Measurements from ENCODE around the gene SLC4A8. TPM values are rescaled to one million over a fixed set of nuclear protein-coding genes. Genes with fewer than 3 reads are reported as not detected.

The SLC4A8 gene
- total and polyA plus RNA-seq, 12 donors, result 3.0 to 27.0 (median 11.6) TPM

DNA sequence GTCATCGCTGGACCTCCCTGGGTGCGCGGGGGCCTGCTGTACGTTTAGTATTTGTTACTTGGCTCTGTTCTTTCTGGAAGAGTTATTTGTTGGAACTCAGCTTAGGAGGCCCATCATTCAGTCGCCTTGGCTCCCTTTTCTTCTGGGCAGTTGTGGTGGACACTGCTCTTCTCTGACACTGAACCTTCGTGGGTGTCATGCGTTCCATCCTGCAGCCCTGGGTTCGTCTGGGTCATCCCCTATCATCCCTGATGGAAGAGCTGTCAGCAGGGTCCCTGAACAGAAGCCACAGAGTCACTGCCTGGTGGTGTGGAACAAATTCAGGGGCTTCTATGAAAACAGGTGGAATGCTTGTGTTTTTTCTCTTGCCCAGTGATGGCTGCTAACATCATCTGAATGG lies 113.5 kb downstream of the SLC4A8 start:
- H3K27me3 ChIP-seq, result no peaks in the 10 kb centered on the region
- no peaks in the 10 kb centered on the region for H3K9me3 ChIP-seq (replicated peaks in 1 of 3)
- DNase-seq, result no peak

DNA sequence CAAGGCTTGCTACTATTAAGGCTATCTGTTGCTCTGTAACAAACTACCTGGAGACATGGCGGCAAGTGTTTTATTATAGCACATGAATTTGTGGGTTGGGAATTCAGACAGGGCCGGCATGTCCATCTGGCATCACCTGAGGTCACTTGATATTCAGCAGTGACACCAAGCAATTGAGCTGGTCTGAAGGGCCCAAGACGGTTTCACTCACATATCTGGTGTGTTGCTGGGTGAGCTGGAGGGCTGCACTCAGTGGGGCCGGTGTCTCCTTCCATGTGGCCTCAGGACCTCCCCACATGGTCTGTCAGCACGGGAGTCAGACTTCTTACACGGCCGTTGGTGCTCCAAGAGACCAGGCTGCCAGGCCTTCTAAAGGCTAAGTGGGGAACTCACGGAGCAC lies 114.0 kb downstream of the SLC4A8 start:
- H3K27ac ChIP-seq, result no peak overlapping the region
- no peak for TF ChIP-seq POLR2A (IDR thresholded peaks at IDR 0.05)
- TF ChIP-seq, protein P1, sequence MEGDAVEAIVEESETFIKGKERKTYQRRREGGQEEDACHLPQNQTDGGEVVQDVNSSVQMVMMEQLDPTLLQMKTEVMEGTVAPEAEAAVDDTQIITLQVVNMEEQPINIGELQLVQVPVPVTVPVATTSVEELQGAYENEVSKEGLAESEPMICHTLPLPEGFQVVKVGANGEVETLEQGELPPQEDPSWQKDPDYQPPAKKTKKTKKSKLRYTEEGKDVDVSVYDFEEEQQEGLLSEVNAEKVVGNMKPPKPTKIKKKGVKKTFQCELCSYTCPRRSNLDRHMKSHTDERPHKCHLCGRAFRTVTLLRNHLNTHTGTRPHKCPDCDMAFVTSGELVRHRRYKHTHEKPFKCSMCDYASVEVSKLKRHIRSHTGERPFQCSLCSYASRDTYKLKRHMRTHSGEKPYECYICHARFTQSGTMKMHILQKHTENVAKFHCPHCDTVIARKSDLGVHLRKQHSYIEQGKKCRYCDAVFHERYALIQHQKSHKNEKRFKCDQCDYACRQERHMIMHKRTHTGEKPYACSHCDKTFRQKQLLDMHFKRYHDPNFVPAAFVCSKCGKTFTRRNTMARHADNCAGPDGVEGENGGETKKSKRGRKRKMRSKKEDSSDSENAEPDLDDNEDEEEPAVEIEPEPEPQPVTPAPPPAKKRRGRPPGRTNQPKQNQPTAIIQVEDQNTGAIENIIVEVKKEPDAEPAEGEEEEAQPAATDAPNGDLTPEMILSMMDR (IDR thresholded peaks at IDR 0.05), result no peak
- 75 to 86% (median 82%) methylated on average over 7 to 8 of the region's 8 CpGs for WGBS, 4 donors
- no peak for DNase-seq
- H3K27me3 ChIP-seq, result no peaks in the 10 kb centered on the region
- no peaks in the 10 kb centered on the region for H3K9me3 ChIP-seq (replicated peaks in 1 of 3)
- no peak overlapping the region for H3K4me3 ChIP-seq
- no peaks in the 10 kb centered on the region for H3K4me1 ChIP-seq (replicated peaks in 1 of 2)
- no peaks in the 10 kb centered on the region for H3K36me3 ChIP-seq (replicated peaks in 1 of 2)
- intact Hi-C loops (cut with DNase I), result no loop called here

More for the DNA sequence above, 113.5 kb downstream of the SLC4A8 start:
- H3K27ac ChIP-seq, result no peak overlapping the region
- H3K4me1 ChIP-seq (replicated peaks in 1 of 2), result no peaks in the 10 kb centered on the region
- 72 to 89% (median 85%) methylated on average over 8 of the region's 8 CpGs for WGBS, 4 donors
- TF ChIP-seq POLR2A (IDR thresholded peaks at IDR 0.05), result no peak
- TF ChIP-seq, protein P1 (IDR thresholded peaks at IDR 0.05), result no peak
- no peaks in the 10 kb centered on the region for H3K36me3 ChIP-seq (replicated peaks in 1 of 2)
- intact Hi-C loops (cut with DNase I), result no loop called here
- no peak overlapping the region for H3K4me3 ChIP-seq

DNA sequence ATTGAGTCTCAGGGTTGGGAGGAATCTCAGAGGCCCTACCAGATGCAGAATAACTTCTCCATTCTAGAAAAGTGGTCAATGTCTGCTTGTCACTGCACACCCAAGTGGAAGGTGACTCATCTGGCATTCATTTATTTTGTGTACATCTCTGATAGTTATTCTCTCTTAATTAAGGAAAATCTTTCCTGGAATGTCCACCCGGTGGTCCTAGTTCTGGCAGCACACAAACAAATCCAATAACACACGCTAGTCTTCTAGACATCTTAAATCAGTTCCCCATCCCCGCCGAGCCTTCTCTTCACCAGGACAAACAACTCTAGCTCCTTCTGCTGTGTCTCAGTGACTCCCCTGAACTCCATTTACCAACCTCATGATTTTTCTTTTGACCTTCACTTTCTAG lies 116.4 kb downstream of the SLC4A8 start:
- intact Hi-C loops (cut with DNase I), result no loop called here

DNA sequence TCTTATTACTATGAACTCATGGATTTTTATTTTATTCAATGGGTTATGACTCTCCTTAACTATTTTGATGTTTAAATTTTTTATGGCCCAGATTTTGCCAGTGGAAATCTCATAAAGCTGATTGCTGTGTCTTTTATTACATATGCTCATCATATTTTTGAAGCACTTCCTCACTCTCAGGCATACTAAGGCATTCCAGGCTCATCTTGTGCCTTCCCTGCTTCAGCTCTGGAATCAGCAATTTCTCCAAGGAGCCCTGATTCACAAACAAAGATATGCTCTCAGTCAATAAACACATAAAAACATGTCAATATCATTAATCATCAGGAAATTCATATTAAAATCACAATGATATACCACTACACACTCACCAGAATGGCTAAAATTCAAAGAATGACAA lies 121.5 kb downstream of the SLC4A8 start:
- Histone ChIP-seq H3K4me3 (no peak overlapping the region), H3K4me1 (replicated peaks in 1 of 2) (no peaks in the 10 kb centered on the region), H3K36me3 (replicated peaks in 1 of 2) (no peaks in the 10 kb centered on the region), H3K9me3 (replicated peaks in 1 of 3) (no peaks in the 10 kb centered on the region), H3K27ac (no peak overlapping the region), H3K27me3 (peaks cover 5% of the 10 kb centered on the region)
- intact Hi-C loops (cut with DNase I), result no loop called here
- TF ChIP-seq POLR2A (IDR thresholded peaks at IDR 0.05), result no peak
- TF ChIP-seq, protein P1 (IDR thresholded peaks at IDR 0.05), result no peak
- no peak for DNase-seq

More for the DNA sequence above, 116.4 kb downstream of the SLC4A8 start:
- H3K4me1 ChIP-seq (replicated peaks in 1 of 2), result no peaks in the 10 kb centered on the region
- H3K36me3 ChIP-seq (replicated peaks in 1 of 2), result no peaks in the 10 kb centered on the region
- no peaks in the 10 kb centered on the region for H3K27me3 ChIP-seq
- WGBS, 4 donors, result 81 to 89% (median 86%) methylated on average over 4 of the region's 4 CpGs
- no peak for DNase-seq
- no peak overlapping the region for H3K27ac ChIP-seq
- H3K9me3 ChIP-seq (replicated peaks in 1 of 3), result no peaks in the 10 kb centered on the region
- no peak overlapping the region for H3K4me3 ChIP-seq
- TF ChIP-seq, protein P1 (IDR thresholded peaks at IDR 0.05), result no peak
- no peak for TF ChIP-seq POLR2A (IDR thresholded peaks at IDR 0.05)

All from adrenal gland (tissue), 12 donors.